Measurements from ENCODE around the gene MRE11. TPM values are rescaled to one million over a fixed set of nuclear protein-coding genes. Genes with fewer than 3 reads are reported as not detected.

The MRE11 gene
- total and polyA plus RNA-seq, 7 donors: 1.9 to 9.0 (median 7.9) TPM

- Histone ChIP-seq H3K9me3 (no peaks in the 10 kb centered on the region), H3K4me3 (no peak overlapping the region), H3K27ac (no peak overlapping the region), H3K27me3 (ENCODE audit: insufficient read depth in 3 of 3, low read length in 2 of 3) (peaks cover 0 to 21% (median 15%) of the 10 kb centered on the region in 3 donors), H3K36me3 (ENCODE audit: insufficient read depth in 1 of 2, low read depth in 1 of 2) (no peaks in the 10 kb centered on the region), H3K4me1 (peaks cover 7% of the 10 kb centered on the region)
- intact Hi-C loops (cut with DNase I): no loop called here
- DNase-seq: no peak
- no peak for TF ChIP-seq CTCF (IDR thresholded peaks at IDR 0.05)
- ATAC-seq: no peak
- WGBS, 3 donors: 86 to 96% (median 90%) methylated on average over 4 of the region's 4 CpGs
Measured at GRCh38 chr11:94405062-94405833, 88.4 kb downstream of the MRE11 start.

GRCh38 chr11:94402355-94402754 lies 91.3 kb downstream of the MRE11 start:
- ATAC-seq (no peak), DNase-seq (no peak)
- no peaks in the 10 kb centered on the region for H3K36me3 ChIP-seq (ENCODE audit: insufficient read depth in 1 of 2, low read depth in 1 of 2)
- H3K4me1 ChIP-seq: peaks cover 7% of the 10 kb centered on the region
- WGBS, 3 donors: 15 to 21% (median 17%) methylated on average over 1 of the region's 1 CpG
- intact Hi-C loops (cut with DNase I): no loop called here
- TF ChIP-seq CTCF (IDR thresholded peaks at IDR 0.05): no peak
- H3K9me3 ChIP-seq: no peaks in the 10 kb centered on the region
- H3K27ac ChIP-seq: no peak overlapping the region
- H3K27me3 ChIP-seq (ENCODE audit: insufficient read depth in 3 of 3, low read length in 2 of 3): peaks cover 5 to 35% (median 20%) of the 10 kb centered on the region in 3 donors
- no peak overlapping the region for H3K4me3 ChIP-seq

- ATAC-seq (no peak), DNase-seq (no peak)
- no peak for TF ChIP-seq CTCF (IDR thresholded peaks at IDR 0.05)
- H3K27me3 ChIP-seq (ENCODE audit: insufficient read depth in 3 of 3, low read length in 2 of 3): peaks cover 5 to 35% (median 20%) of the 10 kb centered on the region in 3 donors
- no peaks in the 10 kb centered on the region for H3K9me3 ChIP-seq
- peaks cover 7% of the 10 kb centered on the region for H3K4me1 ChIP-seq
- no peaks in the 10 kb centered on the region for H3K36me3 ChIP-seq (ENCODE audit: insufficient read depth in 1 of 2, low read depth in 1 of 2)
- no peak overlapping the region for H3K27ac ChIP-seq
- peak overlapping the region; percentile 46 for H3K4me3 ChIP-seq
- 10 to 20% (median 16%) methylated on average over 10 of the region's 10 CpGs for WGBS, 3 donors
- intact Hi-C loops (cut with DNase I): no loop called here
Measured at GRCh38 chr11:94401773-94402265, 91.8 kb downstream of the MRE11 start.

- Histone ChIP-seq H3K27me3 (ENCODE audit: insufficient read depth in 3 of 3, low read length in 2 of 3) (peaks cover 5 to 35% (median 20%) of the 10 kb centered on the region in 3 donors), H3K4me1 (peaks cover 7% of the 10 kb centered on the region), H3K4me3 (peak within 1 kb of the TSS; percentile 46), H3K9me3 (no peaks in the 10 kb centered on the region), H3K27ac (no peak within 1 kb of the TSS), H3K36me3 (ENCODE audit: insufficient read depth in 1 of 2, low read depth in 1 of 2) (no peaks in the 10 kb centered on the region)
- intact Hi-C loops (cut with DNase I): no loop called here
- no peak for TF ChIP-seq CTCF (IDR thresholded peaks at IDR 0.05)
- DNase-seq (peak in 1 of 2 donors; percentile 41), ATAC-seq (peak in 2 of 4 donors; percentile 35 to 36)
- 1 to 4% (median 2%) methylated on average over 50 to 73 of the region's 73 CpGs for WGBS, 3 donors
Measured at GRCh38 chr11:94400839-94401772, 92.5 kb downstream of the MRE11 start, which contains the start of gene GPR83. GPR83 (minus strand) TSS chr11:94401419; CDS start chr11:94401247, 172 bp downstream.

Measured in psoas muscle (tissue), 8 donors.